ENCODE data around the gene PDCD4.
"Not testable (repeated sequence)": the region's sequence is repeated elsewhere in the genome, so short reads cannot be mapped to it uniquely, and the experiment has no call there.

PDCD4 gene

DNA sequence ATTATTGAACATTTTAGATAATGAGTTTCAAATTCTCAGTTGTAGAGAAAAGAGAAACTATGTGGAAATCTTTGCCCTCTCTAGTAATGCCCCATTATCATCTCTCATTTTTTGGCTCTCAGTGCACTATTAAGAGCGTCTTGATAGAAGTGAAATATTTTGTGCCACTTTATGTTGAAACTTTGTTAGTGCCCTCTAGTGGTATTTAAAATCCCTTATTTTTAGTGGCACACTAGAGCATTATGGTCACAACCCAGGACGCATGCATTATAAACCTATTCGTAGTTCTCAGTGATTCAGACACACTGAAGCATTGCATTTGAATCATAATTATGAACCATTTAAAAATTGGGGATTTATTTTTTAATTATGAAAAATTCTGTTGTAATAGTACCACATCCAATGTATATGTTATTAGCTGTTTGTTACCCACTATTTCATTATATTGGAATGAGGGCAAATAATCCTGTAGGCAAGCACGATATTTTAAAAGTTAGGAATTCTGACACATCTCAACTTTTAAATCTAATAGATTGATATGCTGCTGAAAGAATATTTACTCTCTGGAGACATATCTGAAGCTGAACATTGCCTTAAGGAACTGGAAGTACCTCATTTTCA is 21.9 kb downstream of the PDCD4 start:
- Mint-ChIP-seq H3K4me1 (ENCODE audit: low read depth) (peaks cover 5% of the 10 kb centered on the region), H3K36me3 (ENCODE audit: low read depth) (peaks cover 68% of the 10 kb centered on the region), H3K27me3 (no peaks in the 10 kb centered on the region), H3K9me3 (no peaks in the 10 kb centered on the region), H3K4me3 (no peak overlapping the region), H3K27ac (no peak overlapping the region)
- intact Hi-C loops (cut with micrococcal nuclease): loop anchor here (1.0 to 10.0 kb wide), 4 partner anchors 89 to 314 kb away; no protein-coding TSS in a partner anchor

DNA sequence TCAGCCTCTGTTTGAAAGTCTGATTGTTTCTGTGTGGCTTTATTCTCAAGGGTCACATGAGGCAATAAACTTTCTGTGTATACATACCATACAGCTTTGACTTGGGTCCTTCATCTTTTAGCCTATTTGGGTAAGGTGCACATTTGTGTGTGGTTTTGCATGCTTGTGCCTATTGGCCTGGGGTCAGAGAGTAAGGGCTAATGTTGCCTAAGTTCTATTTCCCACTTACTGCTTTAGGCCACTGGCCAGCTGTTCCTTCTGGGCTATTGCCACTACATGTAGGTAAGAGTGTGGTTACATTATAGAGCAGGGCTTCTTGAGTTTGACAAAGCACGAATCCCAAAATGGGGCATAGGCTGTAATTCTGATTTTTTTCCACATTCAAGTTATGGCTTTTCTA is 25.5 kb downstream of the PDCD4 start:
- intact Hi-C loops (cut with micrococcal nuclease): loop anchor here (10.0 kb wide), 1 partner anchor 292 kb away; no protein-coding TSS in a partner anchor
- no peak overlapping the region for H3K4me3 Mint-ChIP-seq
- H3K27me3 Mint-ChIP-seq: no peaks in the 10 kb centered on the region
- H3K4me1 Mint-ChIP-seq (ENCODE audit: low read depth): peaks cover 10% of the 10 kb centered on the region
- H3K27ac Mint-ChIP-seq: no peak overlapping the region
- H3K36me3 Mint-ChIP-seq (ENCODE audit: low read depth): peaks cover 53% of the 10 kb centered on the region
- H3K9me3 Mint-ChIP-seq: no peaks in the 10 kb centered on the region

DNA sequence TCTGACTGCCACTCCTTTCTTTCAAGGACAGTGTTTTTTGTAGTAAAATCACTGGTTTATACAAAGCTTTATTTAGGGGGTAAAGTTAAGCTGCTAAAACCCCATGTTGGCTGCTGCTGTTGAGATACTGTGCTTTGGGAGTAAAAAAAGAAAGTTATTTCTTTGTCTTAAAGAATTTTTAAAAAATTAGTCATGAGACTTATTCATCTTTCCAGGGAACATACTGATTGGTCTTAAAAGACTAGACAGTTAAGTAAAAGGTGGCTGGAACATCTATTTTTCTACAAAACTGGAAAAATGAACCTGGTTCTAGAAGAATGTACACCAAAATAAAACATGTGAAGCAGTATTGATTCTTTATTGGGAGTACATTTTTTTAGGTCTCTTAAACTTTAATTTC is 26.7 kb downstream of the PDCD4 start:
- Mint-ChIP-seq H3K9me3 (no peaks in the 10 kb centered on the region), H3K4me3 (no peak overlapping the region), H3K36me3 (ENCODE audit: low read depth) (peaks cover 61% of the 10 kb centered on the region), H3K27ac (no peak overlapping the region), H3K4me1 (ENCODE audit: low read depth) (peaks cover 22% of the 10 kb centered on the region), H3K27me3 (no peaks in the 10 kb centered on the region)
- intact Hi-C loops (cut with micrococcal nuclease): loop anchor here (10.0 kb wide), 1 partner anchor 294 kb away; no protein-coding TSS in a partner anchor

DNA sequence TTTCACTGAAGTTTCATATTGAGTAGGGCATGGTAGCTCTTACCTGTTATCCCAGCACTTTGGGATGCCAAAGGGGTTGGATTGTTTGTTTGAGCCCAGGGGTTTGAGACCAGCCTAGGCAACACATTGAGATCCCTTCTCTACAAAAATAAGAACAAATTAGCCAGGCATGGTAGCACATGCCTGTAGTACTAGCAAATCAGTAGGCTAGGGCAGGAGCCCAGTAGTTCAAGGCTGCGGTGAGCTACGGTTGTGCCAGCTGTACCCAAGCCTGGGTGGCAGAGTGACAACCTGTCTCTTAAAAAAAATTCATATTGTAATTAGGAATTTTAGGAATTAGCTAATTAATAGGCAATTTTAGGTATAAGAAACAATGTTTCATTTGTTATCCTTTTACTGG is 29.3 kb downstream of the PDCD4 start:
- peaks cover 70% of the 10 kb centered on the region for H3K36me3 Mint-ChIP-seq (ENCODE audit: low read depth)
- no peak overlapping the region for H3K4me3 Mint-ChIP-seq
- intact Hi-C loops (cut with micrococcal nuclease): no loop called here
- no peaks in the 10 kb centered on the region for H3K27me3 Mint-ChIP-seq
- H3K4me1 Mint-ChIP-seq (ENCODE audit: low read depth): peaks cover 22% of the 10 kb centered on the region
- H3K27ac Mint-ChIP-seq: no peak overlapping the region
- no peaks in the 10 kb centered on the region for H3K9me3 Mint-ChIP-seq

DNA sequence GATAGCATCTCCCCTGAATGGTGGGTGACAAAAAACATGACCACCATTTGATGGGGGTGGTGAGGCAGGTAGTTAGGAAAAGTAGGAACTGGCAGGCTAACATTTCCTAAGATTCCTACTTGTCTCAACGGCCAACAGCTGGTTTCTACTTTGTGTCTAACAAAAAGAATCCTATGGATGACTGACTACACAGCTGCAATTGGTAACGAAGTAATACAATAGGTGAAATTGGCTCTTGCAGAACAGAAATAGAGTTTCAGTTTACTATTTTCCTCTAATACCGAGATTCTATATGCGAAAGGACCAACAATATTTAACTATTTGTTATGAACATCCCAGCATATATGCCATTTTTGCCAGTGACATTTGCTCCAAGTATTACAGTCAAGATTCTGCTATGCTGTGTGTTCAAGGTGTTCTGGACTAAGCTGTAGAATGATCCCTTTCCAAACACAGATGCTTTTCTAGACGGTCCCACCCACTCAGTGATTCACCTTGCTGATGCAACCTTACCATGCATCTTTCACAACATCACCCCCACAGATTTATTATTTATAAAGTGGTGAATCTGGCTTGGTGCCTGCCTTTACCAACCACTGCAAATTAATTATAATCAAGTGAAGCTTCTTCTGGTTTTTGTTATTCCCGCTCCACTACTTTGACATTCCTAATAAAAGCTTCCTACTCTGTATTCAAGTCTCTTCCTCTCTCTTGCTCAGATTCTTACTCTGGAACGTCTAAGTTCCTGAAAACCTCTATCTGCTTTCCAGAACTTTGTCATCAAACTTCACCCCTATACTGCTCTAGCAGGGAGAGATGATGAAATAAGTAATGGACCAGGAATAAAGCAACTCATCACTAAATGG is 30.5 kb downstream of the PDCD4 start:
- H3K27ac Mint-ChIP-seq: no peak overlapping the region
- H3K4me3 Mint-ChIP-seq: no peak overlapping the region
- no peaks in the 10 kb centered on the region for H3K27me3 Mint-ChIP-seq
- H3K4me1 Mint-ChIP-seq (ENCODE audit: low read depth): peaks cover 17% of the 10 kb centered on the region
- peaks cover 67% of the 10 kb centered on the region for H3K36me3 Mint-ChIP-seq (ENCODE audit: low read depth)
- intact Hi-C loops (cut with micrococcal nuclease): no loop called here
- no peaks in the 10 kb centered on the region for H3K9me3 Mint-ChIP-seq

DNA sequence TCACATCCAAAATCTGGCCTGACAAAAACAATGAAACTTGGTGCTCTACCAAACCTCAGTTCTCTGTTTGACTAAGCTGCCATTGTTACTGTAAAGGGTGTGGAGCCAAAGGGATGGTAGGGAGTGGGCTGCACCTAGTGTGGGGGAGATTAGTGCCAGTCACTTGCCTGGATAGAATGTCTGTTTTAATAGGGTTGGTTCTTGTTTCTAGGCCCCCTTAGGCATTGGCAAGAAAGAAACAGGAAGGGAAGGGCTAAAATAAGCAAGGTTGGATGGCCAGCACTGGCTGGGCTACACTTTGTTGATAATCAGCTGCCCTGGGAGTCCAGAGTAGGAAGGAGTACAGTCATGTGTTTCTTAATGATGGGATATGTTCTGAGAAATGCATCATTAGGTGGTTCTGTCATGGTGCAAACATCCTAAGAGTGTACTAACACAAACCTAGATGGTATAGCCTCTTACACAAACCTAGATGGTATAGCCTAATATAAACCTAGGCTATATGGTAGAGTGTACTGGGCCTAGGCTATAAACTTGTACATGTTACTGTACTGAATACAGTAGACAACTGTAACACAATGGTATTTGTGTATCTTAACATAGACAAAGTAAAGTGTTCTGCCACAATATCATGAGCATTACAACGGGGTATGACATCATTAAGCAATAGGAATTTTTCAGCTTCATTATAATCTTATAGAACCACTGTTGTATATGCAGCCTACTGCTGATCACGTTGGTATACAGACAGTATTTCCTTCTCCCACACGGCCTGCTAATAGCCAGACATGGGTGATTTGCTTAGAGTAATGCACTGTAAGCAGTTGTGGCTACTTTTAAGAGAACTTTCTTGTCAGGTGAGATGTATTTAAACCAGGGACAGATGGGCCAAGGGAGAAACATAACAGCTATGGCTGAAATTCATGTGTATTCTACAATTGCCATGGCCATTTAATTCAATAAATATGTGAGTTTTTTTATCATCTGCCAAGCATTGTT is 31.9 kb downstream of the PDCD4 start:
- peaks cover 17% of the 10 kb centered on the region for H3K4me1 Mint-ChIP-seq (ENCODE audit: low read depth)
- intact Hi-C loops (cut with micrococcal nuclease): no loop called here
- no peaks in the 10 kb centered on the region for H3K9me3 Mint-ChIP-seq

DNA sequence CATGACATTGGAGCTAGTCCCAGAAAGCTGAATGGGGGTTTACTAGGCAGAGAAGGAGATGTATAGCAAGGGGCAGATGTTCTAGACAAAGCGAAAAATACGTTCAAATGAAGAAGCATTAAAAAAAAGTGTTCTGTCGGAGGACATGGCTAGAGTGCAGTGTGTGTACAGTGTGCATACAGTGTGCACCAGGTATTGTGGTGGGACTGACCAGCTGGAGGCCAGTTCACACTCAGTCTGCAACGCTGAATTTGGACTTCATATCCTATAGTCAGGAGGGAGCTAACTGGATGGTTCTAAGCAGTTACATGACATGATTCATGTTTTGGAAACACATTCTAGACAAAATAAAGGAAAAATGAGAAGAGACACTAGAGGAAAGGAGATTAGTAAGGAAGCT is 38.4 kb downstream of the PDCD4 start:
- Mint-ChIP-seq H3K27ac (no peak overlapping the region), H3K4me3 (no peak overlapping the region), H3K36me3 (ENCODE audit: low read depth) (peaks cover 32% of the 10 kb centered on the region), H3K9me3 (no peaks in the 10 kb centered on the region), H3K4me1 (ENCODE audit: low read depth) (no peaks in the 10 kb centered on the region), H3K27me3 (no peaks in the 10 kb centered on the region)
- intact Hi-C loops (cut with micrococcal nuclease): loop anchor here (10.0 kb wide), 1 partner anchor 605 kb away; the partner anchor contains the start of gene SMNDC1

More for the DNA sequence above, 31.9 kb downstream of the PDCD4 start:
- Mint-ChIP-seq H3K36me3 (ENCODE audit: low read depth) (peaks cover 61% of the 10 kb centered on the region), H3K27ac (no peak overlapping the region), H3K4me3 (no peak overlapping the region), H3K27me3 (no peaks in the 10 kb centered on the region)

DNA sequence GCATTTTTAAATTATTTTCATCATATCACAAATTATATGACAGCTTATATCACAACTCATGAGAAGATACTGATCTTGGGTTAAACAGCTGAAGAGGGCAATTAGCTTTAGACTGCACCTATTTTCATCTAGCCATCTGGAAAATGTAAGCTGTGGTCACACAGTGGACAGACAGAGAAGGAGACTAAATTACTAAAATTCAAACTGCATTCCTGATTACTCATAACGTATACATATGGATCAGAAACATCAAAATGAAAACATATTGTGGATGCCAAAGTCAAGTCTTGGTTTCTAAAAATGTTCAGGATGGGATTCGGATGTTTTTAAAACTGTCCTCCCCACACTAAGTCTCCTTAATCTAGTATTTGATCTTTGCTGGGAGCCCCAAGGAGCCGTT is 40.6 kb downstream of the PDCD4 start:
- peaks cover 15% of the 10 kb centered on the region for H3K36me3 Mint-ChIP-seq (ENCODE audit: low read depth)
- no peak overlapping the region for H3K4me3 Mint-ChIP-seq
- intact Hi-C loops (cut with micrococcal nuclease): loop anchor here (10.0 kb wide), 1 partner anchor 608 kb away; the partner anchor contains the start of gene SMNDC1
- H3K9me3 Mint-ChIP-seq: no peaks in the 10 kb centered on the region
- peaks cover 1% of the 10 kb centered on the region for H3K4me1 Mint-ChIP-seq (ENCODE audit: low read depth)
- H3K27ac Mint-ChIP-seq: no peak overlapping the region
- no peaks in the 10 kb centered on the region for H3K27me3 Mint-ChIP-seq

DNA sequence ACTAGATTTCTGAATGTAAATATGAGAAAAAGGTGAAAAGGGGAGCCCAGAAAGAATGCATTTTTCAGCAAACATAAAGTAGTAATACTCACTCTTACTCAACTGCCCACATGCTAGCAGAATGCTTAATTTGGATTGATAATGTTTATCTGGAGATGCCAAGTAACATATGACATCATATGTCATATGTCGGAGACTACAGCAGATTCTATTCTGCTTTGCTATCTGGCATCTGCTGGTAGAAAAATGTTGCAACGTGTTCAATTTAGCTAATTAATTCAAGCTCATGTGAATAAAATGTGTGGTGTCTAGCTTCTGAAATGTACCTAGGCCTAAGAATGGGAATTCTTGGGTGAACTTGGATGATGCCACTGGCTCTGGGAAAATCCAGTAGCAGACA is 42.7 kb downstream of the PDCD4 start:
- H3K36me3 Mint-ChIP-seq (ENCODE audit: low read depth): peaks cover 17% of the 10 kb centered on the region
- H3K4me1 Mint-ChIP-seq (ENCODE audit: low read depth): peaks cover 12% of the 10 kb centered on the region
- no peak overlapping the region for H3K27ac Mint-ChIP-seq
- no peaks in the 10 kb centered on the region for H3K9me3 Mint-ChIP-seq
- no peaks in the 10 kb centered on the region for H3K27me3 Mint-ChIP-seq
- intact Hi-C loops (cut with micrococcal nuclease): loop anchor here (10.0 kb wide), 1 partner anchor 610 kb away; the partner anchor contains the start of gene SMNDC1
- H3K4me3 Mint-ChIP-seq: no peak overlapping the region

DNA sequence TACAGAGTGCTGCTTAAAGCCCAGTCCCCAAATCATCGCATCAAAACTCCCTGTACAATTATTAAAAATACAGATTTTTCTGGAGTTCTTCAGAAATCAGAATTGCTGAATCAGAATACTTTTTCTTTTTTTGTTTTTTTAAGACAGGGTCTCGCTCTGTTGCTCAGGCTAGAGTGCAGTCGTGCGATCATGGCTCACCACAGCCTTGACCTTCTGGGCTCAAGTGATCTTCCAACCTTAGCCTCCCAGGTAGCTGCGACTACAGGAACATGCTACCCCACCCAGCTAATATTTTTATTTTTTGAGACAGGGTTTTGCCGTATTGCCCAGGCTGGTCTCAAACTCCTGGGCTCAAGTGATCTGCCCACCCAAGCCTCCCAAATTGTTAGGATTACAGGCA is 43.3 kb downstream of the PDCD4 start:
- H3K9me3 Mint-ChIP-seq: no peaks in the 10 kb centered on the region
- no peak overlapping the region for H3K27ac Mint-ChIP-seq

DNA sequence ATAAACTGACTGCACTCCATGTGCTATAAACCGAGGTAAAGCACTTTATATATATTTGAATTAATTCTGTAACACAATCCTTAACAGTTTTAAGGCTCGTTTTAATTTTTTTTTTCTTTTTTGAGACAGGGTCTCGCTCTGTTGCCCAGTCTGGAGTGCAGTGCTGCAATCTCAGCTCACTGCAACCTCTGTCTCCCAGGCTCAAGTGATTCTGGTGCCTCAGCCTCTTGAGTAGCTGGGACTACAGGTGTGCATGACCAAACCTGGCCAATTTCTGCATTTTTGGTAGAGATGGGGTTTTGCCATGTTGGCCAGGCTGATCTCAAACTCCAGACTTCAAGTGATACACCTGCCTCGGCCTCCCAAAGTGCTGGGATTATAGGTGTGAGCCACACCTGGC is 43.9 kb downstream of the PDCD4 start:
- H3K27me3 Mint-ChIP-seq, H3K4me3 Mint-ChIP-seq, H3K9me3 Mint-ChIP-seq, H3K27ac Mint-ChIP-seq: not testable (repeated sequence)
- Mint-ChIP-seq H3K36me3 (ENCODE audit: low read depth) (peaks cover 22% of the 10 kb centered on the region), H3K4me1 (ENCODE audit: low read depth) (peaks cover 17% of the 10 kb centered on the region)
- intact Hi-C loops (cut with micrococcal nuclease): loop anchor here (5.0 to 10.0 kb wide), 2 partner anchors 611 to 993 kb away; partner anchors contain the start of genes SMNDC1 and XPNPEP1

More for the DNA sequence above, 43.3 kb downstream of the PDCD4 start:
- Mint-ChIP-seq H3K36me3 (ENCODE audit: low read depth) (peaks cover 22% of the 10 kb centered on the region), H3K27me3 (no peaks in the 10 kb centered on the region), H3K4me1 (ENCODE audit: low read depth) (peaks cover 12% of the 10 kb centered on the region), H3K4me3 (no peak overlapping the region)
- intact Hi-C loops (cut with micrococcal nuclease): loop anchor here (5.0 to 10.0 kb wide), 2 partner anchors 610 to 993 kb away; partner anchors contain the start of genes SMNDC1 and XPNPEP1

DNA sequence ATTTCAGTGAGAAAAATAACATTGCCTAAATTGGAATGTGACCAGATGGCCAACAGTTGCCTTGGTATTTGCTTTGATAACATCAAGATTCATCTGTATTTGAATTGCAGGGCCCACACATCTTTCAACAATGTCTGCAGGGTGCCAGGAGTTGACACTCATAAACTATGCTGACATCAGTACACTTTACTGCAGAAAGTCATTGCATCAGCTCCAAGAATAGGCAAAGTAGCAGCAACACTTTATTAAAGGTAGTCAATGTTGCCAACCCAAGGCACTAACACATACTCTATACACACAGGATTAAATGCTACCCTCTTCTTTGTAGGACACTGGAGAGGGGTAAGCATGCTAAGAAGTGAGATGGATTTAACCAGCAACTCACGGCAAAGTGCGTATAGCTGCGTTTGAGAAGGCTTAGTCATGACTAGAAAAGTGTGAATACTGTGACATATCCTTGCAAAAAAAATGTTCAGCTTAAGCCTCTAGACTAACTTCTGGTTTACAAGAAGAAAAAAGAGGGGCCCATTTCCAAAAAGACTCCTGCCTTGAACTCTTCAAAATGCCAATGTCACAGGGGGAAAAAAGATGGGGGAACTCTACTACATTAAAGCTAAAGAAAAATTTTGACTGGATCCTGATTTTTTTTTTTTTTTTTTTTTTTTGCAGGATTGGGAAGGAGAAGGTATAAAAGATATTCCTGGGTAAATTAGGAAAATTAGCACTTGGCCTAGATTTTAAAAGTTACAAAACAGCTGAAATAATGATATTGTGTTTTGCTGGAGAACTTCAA is 45.0 kb downstream of the PDCD4 start:
- intact Hi-C loops (cut with micrococcal nuclease): loop anchor here (5.0 to 10.0 kb wide), 2 partner anchors 612 to 994 kb away; partner anchors contain the start of genes SMNDC1 and XPNPEP1
- Mint-ChIP-seq H3K9me3 (no peaks in the 10 kb centered on the region), H3K36me3 (ENCODE audit: low read depth) (peaks cover 20% of the 10 kb centered on the region), H3K27ac (no peak overlapping the region), H3K27me3 (no peaks in the 10 kb centered on the region), H3K4me3 (no peak overlapping the region), H3K4me1 (ENCODE audit: low read depth) (peaks cover 18% of the 10 kb centered on the region)

All from dendritic cell treated with granulocyte-macrophage colony-stimulating factor and Interleukin-4, amounts not matched to agents 40 ng/mL and 50 ng/mL, for 4 days (primary cell).